ENCODE measurements around the gene ZNF407.

GRCh38 chr18:74683573-74683972 lies 85.9 kb downstream of the ZNF407 start:
- no peak for TF ChIP-seq CTCF (IDR thresholded peaks at IDR 0.05; ENCODE audit: low read depth, low read length, missing input control)
- TF ChIP-seq JUND (IDR thresholded peaks at IDR 0.05): no peak
- TF ChIP-seq YY1 (IDR thresholded peaks at IDR 0.05): no peak
- TF ChIP-seq EGR1 (IDR thresholded peaks at IDR 0.05; ENCODE audit: low read depth in 2 of 2): no peak
- TF ChIP-seq REST (IDR thresholded peaks at IDR 0.05): no peak
- no peak for TF ChIP-seq MAX (IDR thresholded peaks at IDR 0.05)
- TF ChIP-seq FOXA1 (IDR thresholded peaks at IDR 0.05): no peak
- TF ChIP-seq RAD21 (IDR thresholded peaks at IDR 0.05): no peak
